HG03558 (cell line): ENCODE results near the gene DKK2.

Source experiments
- ATAC-seq: cut with Tn5 transposase; IDR thresholded peaks from one replicate; pipeline ENCODE4 v1.9.1; 2021; ENCODE audit warnings: moderate number of reproducible peaks; ENCODE audit not compliant: unreplicated experiment; ENCODE audit errors: extremely low read depth

Gene DKK2

DNA sequence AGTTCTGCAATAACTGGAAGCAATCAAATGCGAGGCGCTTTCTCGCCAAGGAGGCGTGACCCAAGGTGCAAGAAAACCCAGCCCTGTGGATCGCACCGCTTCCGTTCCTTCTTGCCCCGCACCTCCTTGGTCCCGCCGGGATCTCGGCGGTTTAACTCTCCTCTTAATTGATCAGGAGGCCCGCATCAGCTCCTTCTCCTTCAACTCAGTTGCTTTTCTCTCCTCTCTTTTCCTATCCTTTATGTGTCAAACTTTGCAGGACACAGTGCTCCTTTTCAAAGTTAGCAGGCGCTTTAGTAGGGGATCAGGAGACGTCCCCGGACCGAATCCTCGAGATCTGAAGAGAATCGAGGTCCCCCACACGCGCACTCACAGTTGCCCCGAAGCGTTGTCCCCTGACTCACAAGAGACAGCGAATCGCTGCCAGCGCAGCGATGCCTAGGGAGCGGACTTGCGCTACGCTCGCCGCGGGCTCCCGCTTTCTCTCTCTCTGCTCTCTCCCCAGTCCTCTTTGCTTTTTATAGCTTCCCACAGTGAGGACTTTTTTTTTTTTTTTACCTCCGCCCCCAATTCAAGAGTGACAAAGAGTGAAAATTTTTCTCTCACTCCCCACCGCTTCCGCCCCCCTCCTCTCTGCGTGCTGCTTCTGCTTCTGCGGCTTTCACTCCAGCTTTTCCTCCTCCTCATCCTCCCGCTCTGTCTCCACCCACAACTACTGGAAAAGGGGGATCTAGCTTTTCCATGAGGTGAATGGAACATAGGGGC, at the start of gene DKK2:
TSS of gene DKK2 (minus strand) at position 495 of the 765 bp plus-strand sequence. CDS start 722 bp downstream, outside the sequence.
- no peak for ATAC-seq

GRCh38 chr4:107077192-107077591, 41.1 kb upstream of the DKK2 start:
- no peak for ATAC-seq

DNA sequence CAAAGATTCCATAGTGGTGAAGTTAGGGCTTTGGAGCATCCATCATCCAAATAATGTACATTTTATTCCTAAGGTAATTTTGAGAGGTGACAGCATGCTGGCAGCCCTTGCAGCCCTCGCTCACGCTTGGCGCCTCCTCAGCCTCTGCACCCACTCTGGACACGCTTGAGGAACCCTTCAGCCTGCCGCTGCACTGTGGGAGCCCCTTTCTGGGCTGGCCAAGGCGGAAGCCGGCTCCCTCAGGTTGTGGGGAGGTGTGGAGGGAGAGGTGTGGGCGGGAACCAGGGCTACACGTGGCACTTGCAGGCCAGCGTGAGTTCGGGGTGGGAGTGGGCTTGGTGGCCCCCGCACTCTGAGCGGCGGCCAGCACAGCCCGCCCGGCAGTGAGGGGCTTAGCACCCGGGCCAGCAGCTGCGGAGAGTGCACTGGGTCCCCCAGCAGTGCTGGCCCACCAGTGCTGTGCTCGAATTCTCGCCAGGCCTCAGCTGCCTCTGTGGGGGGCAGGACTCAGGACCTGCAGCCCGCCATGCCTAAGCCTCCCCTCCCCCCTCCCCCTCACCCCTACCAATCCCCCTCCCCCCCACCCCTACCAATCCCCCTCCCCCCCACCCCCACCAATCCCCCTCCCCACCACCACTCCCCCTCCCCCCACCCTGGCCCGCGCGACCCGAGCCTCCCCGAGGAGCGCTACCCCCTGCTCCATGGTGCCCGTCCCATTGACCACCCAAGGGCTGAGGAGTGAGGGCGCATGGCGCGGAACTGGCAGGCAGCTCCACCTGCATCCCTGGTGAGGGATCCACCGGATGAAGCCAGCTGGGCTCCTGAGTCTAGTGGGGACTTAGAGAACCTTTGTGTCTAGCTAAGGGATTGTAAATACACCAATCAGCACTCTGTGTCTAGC, 37.0 kb upstream of the DKK2 start:
- ATAC-seq = no peak

- no peak for ATAC-seq
Measured at GRCh38 chr4:107071108-107071507, 35.0 kb upstream of the DKK2 start.

- no peak for ATAC-seq
Measured at GRCh38 chr4:107069049-107069448, 32.9 kb upstream of the DKK2 start.

- ATAC-seq = no peak
Measured at GRCh38 chr4:107068116-107068515, 32.0 kb upstream of the DKK2 start.

- no peak for ATAC-seq
Measured at GRCh38 chr4:107066621-107067020, 30.5 kb upstream of the DKK2 start.

DNA sequence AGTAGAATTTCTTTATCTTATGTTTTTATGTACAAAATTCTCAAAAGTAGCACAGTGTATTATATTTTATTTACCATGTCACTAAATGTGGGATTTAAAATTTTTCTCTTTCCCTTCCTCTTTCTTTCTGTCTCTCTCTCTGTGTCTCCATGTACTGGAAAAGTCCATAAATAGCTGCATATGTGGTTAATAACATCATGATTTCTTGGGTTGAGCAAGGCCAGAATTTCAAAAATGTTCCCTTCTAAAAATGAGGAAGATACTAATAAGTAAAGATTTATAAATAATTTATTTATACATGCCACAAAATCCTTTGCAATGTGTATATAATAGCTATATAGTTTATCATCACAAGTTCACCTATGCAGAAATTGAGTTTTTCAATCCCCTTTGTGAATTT, 29.1 kb upstream of the DKK2 start:
- no peak for ATAC-seq

DNA sequence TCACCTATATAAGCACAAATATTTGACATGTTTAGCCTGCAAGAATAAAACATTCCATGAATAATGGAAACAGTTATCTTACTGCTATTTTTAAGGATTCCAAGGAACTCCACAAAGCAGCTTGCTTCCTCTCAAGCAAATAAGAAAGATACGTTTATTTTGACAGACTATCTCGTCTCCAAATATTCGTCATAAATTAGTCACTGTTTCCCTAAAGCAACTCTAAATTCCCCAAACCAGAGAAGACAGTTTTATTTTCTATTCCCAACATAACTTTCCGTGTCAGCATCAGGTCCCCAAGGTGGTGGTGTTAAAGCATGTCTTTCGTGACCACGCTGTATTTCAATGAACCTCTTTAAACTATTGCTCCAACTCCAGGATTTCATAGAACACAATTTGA, 24.3 kb upstream of the DKK2 start:
- no peak for ATAC-seq

DNA sequence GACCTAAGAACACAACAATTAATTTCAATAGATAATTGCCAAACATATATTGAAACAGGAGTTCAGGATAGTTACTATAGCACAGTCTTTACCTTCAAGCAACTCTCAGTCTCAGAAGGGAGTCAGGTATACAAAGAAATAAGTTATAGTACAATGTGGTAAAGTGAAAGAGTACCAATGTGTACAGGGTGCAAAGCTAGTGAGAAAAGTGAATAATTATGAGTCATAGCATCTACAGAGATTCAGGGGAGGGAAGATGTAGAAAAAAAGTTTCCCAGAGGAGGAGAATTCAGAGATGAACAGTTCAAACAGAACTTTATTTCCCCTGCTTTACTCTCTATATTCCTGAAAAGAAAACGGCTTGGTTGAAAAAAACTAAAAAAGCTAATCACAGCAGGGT, 22.7 kb upstream of the DKK2 start:
- ATAC-seq = no peak

DNA sequence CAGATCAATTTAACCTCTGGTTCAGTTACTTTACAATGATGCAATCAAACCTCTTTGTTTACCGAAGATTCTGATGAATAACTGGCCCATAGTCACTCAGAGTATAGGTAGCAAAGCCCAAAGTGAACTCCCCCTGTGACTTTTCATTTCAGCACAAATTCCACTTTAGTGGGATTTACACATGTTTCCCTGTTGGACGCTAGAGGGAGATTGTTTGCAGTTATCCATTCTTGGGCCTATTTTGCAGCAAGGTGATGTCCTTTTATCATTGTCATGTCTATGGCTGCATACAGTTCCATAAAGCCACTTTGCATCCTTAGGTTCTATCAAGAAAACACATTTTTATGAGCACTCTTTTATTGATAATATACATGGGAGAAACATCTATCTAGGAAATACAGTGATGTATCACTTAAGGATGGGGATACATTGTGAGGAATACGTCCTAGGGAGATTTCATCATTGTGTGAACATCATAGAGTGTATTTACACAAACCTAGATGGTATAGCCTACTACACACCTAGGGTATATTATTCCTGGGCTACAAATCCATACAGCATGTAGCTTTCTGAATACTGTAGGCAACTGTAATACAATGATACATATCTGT, 14.5 kb upstream of the DKK2 start:
- ATAC-seq = no peak

DNA sequence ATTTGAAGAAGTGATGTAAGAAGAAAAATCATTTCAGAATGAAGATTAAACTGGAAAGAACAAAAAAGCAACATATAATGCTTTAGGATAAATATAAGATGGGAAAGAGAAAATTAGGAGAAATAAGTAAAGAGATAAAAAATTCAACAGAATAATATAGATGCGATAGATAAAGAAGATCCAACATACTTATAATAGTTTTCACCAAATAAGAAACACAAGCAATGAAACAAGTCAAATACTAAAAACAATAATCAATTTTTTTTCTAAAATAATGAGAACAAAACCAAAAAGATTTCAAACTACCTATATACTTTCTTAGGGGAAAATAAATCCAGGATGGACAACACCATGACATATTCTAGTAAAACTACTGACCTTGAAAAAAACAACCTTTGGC, 10.1 kb upstream of the DKK2 start:
- no peak for ATAC-seq

GRCh38 chr4:107044170-107044569, 8.1 kb upstream of the DKK2 start:
- no peak for ATAC-seq

DNA sequence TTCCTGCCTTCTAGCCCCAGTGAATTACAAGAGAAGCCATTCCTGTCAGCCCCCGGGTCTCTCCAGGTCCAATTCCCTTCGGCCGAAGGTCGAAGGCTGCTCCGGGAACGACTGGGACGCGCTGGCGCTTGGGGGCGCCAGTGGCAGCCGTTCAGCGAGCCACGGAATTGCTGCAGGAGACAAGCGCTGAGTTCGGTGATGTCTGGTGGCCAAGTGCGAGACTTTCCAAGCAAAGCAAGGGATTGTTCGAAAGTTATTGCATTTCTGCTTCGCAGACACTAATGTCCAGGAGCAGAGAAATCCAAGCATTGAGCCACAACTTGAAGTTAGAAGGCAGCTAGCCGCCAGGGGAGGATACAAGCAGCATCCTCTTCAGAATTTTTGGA, 1.1 kb upstream of the DKK2 start:
- no peak for ATAC-seq

- ATAC-seq = no peak
Measured at GRCh38 chr4:107036584-107037198, 578 bp upstream of the DKK2 start.

DNA sequence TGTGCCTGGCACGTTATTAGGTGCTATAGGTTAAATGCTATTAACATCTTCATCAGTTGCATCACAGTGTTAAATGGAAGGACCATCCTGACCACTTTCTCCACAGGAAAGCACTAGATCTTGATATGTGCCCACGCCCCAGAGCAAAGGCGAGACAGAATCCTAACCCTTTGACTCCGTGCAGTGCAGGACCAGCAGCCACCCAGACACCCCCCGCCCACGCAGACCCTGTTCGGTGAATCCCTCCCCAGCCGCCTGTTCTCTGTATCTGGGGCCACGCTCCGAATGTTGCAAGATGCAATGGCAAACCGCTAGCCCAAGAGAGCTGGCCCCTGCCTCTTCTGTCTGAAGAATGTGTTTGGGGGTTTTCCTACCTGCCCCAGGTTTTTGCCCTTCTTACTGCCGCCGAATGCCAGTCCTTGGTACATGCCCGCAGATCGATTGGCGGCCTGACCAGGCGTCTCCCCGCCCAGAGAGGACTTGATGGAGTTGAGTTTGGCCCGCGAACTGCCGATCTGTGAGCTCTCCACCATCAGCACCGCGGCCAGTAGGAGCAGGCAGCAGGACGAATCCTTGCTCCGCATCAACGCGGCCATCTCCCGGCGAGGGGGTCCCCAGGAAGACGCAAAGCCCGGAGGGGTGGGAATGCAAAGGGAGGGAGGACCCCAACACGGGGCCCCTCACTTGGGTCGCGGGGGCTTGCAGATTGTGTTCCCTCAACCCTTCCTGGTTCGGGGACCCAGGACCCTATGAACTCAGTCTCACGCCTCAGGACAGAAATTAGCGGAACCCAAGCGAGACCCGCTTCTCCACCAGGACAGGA, 906 bp downstream of the DKK2 start:
- no peak for ATAC-seq

- ATAC-seq = no peak
Measured at GRCh38 chr4:107034091-107034995, 1.8 kb downstream of the DKK2 start.

- ATAC-seq = no peak
Measured at GRCh38 chr4:107027379-107027778, 8.7 kb downstream of the DKK2 start.

DNA sequence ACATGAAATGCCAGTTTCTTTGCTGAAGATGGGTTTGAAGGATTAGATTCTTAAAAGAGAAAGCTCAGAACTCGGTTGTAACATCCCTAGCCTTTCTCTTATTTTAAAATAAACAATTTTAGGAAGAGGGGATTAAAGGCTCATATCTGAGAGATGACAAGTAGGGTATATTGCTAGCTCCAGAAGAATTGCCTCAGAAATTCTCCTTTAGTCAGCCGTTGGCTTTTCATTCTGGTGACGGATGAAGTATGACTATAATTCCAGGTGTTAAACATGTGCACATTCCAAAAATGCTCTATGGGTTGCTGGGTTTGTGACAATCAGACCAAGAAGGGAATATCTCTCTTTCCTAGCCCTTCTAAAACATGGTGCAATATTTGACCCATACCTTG, 17.8 kb downstream of the DKK2 start:
- ATAC-seq = no peak
